OCI-LY1 (cell line): ENCODE measurements around the gene EIF1AX.
A peak's percentile ranks its signal among the peaks of the same experiment; 100 is the strongest.

Experiments used
- H2AFZ ChIP-seq: fragments of 200-600 bp; sonication (generic), shearing (Covaris generic); 2 replicates; pipeline ENCODE4 v1.6.0; 2014; ENCODE audit warnings: antibody characterized with exemption, mild to moderate bottlenecking, low read length
- H3F3A ChIP-seq: fragments of 200-600 bp; sonication (generic), shearing (Covaris generic); 2 replicates; pipeline ENCODE4 v1.6.0; 2014; ENCODE audit warnings: mild to moderate bottlenecking, antibody characterized with exemption, low read length, moderate library complexity; ENCODE audit not compliant: insufficient read depth
- H3K27ac ChIP-seq: fragments of 200-600 bp; sonication (generic); 2 replicates; pipeline ENCODE4 v1.5.1; 2014; ENCODE audit warnings: low read length, mixed run types, mild to moderate bottlenecking, low read depth; ENCODE audit not compliant: poor library complexity, severe bottlenecking
- H3K27me3 ChIP-seq: fragments of 200-600 bp; sonication (generic); 2 replicates; pipeline ENCODE4 v1.6.0; 2014; ENCODE audit warnings: antibody characterized with exemption, mild to moderate bottlenecking, low read length, moderate library complexity; ENCODE audit not compliant: insufficient read depth
- H3K36me3 ChIP-seq: fragments of 200-600 bp; sonication (generic); 2 replicates; pipeline ENCODE4 v1.6.1; 2014; ENCODE audit warnings: mild to moderate bottlenecking, antibody characterized with exemption, low read length, moderate library complexity, mixed read lengths; ENCODE audit not compliant: insufficient read depth
- H3K4me1 ChIP-seq: fragments of 200-600 bp; sonication (generic); 2 replicates; pipeline ENCODE4 v1.5.1; 2014; ENCODE audit warnings: mild to moderate bottlenecking, low read length, moderate library complexity; ENCODE audit not compliant: insufficient read depth, severe bottlenecking
- H3K4me2 ChIP-seq: fragments of 200-600 bp; sonication (generic), shearing (Covaris generic); 2 replicates; pipeline ENCODE4 v1.6.1; 2014; ENCODE audit warnings: low read length
- H3K4me3 ChIP-seq: fragments of 200-600 bp; sonication (generic); 2 replicates; pipeline ENCODE4 v1.5.1; 2014; ENCODE audit warnings: low read length, low read depth, mild to moderate bottlenecking, mixed read lengths; ENCODE audit not compliant: poor library complexity, severe bottlenecking
- H3K79me2 ChIP-seq: fragments of 200-600 bp; shearing (Covaris generic); 2 replicates; pipeline ENCODE4 v1.6.1; 2016; ENCODE audit warnings: mixed run types, low read length, mixed read lengths; ENCODE audit not compliant: insufficient read depth
- H3K9ac ChIP-seq: fragments of 200-600 bp; sonication (generic), shearing (Covaris generic); 2 replicates; pipeline ENCODE4 v1.6.1; 2014; ENCODE audit warnings: mild to moderate bottlenecking, low read length, mixed read lengths
- H3K9me2 ChIP-seq: fragments of 200-600 bp; sonication (generic), shearing (Covaris generic); 2 replicates; pipeline ENCODE4 v1.6.1; 2014; ENCODE audit warnings: low read depth, mild to moderate bottlenecking, low read length, mixed read lengths
- H3K9me3 ChIP-seq: fragments of 200-600 bp; shearing (Covaris generic); 2 replicates; pipeline ENCODE4 v1.6.1; 2014; ENCODE audit warnings: low read length, mixed read lengths
- H4K20me1 ChIP-seq: fragments of 200-600 bp; sonication (generic), shearing (Covaris generic); 2 replicates; pipeline ENCODE4 v1.6.0; 2016; ENCODE audit warnings: mild to moderate bottlenecking, low read length; ENCODE audit not compliant: insufficient read depth
- EZH2 ChIP-seq: fragments of 200-600 bp; sonication (generic), shearing (Covaris generic); IDR thresholded peaks from 2 replicates; pipeline ENCODE4 v1.8.0; 2017; ENCODE audit warnings: borderline replicate concordance, mixed run types, mild to moderate bottlenecking, antibody characterized with exemption, low read length, moderate library complexity, mixed read lengths
- TF ChIP-seq, protein P1 (sequence below): fragments of 200-600 bp; sonication (generic), shearing (Covaris generic); IDR thresholded peaks from 2 replicates; pipeline ENCODE4 v1.5.1; 2017; ENCODE audit warnings: mild to moderate bottlenecking, antibody characterized with exemption, low read length, moderate library complexity, mixed read lengths

The EIF1AX gene

GRCh38 chrX:20143561-20143960, 1.9 kb upstream of the EIF1AX start:
- TF ChIP-seq, protein P1, sequence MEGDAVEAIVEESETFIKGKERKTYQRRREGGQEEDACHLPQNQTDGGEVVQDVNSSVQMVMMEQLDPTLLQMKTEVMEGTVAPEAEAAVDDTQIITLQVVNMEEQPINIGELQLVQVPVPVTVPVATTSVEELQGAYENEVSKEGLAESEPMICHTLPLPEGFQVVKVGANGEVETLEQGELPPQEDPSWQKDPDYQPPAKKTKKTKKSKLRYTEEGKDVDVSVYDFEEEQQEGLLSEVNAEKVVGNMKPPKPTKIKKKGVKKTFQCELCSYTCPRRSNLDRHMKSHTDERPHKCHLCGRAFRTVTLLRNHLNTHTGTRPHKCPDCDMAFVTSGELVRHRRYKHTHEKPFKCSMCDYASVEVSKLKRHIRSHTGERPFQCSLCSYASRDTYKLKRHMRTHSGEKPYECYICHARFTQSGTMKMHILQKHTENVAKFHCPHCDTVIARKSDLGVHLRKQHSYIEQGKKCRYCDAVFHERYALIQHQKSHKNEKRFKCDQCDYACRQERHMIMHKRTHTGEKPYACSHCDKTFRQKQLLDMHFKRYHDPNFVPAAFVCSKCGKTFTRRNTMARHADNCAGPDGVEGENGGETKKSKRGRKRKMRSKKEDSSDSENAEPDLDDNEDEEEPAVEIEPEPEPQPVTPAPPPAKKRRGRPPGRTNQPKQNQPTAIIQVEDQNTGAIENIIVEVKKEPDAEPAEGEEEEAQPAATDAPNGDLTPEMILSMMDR = no peak
- no peak for TF ChIP-seq EZH2
- Histone ChIP-seq H3K27me3 (no peaks in the 10 kb centered on the region), H2AFZ (no peak overlapping the region), H3F3A (no peaks in the 10 kb centered on the region), H3K27ac (no peak overlapping the region), H3K4me3 (no peak overlapping the region), H3K9me2 (no peaks in the 10 kb centered on the region), H3K79me2 (peaks cover 24% of the 10 kb centered on the region), H3K9ac (no peak overlapping the region), H4K20me1 (no peaks in the 10 kb centered on the region), H3K9me3 (no peaks in the 10 kb centered on the region), H3K4me2 (no peak overlapping the region), H3K36me3 (peaks cover 21% of the 10 kb centered on the region), H3K4me1 (peaks cover 32% of the 10 kb centered on the region)

- no peaks in the 10 kb centered on the region for H4K20me1 ChIP-seq
- H3K9me3 ChIP-seq = no peaks in the 10 kb centered on the region
- H3K4me2 ChIP-seq = peak overlapping the region; percentile 48; the same call in 1 of the 2 replicates
- H3K4me3 ChIP-seq = peak overlapping the region; percentile 99
- H2AFZ ChIP-seq = no peak overlapping the region
- no peaks in the 10 kb centered on the region for H3K9me2 ChIP-seq
- no peaks in the 10 kb centered on the region for H3F3A ChIP-seq
- peaks cover 32% of the 10 kb centered on the region for H3K4me1 ChIP-seq
- H3K27ac ChIP-seq = peak overlapping the region; percentile 32
- H3K36me3 ChIP-seq = peaks cover 25% of the 10 kb centered on the region
- H3K9ac ChIP-seq = no peak overlapping the region
- H3K27me3 ChIP-seq = no peaks in the 10 kb centered on the region
- H3K79me2 ChIP-seq = peaks cover 24% of the 10 kb centered on the region
- TF ChIP-seq EZH2 = no peak
- TF ChIP-seq, protein P1 = no peak
These were observed 1.5 kb upstream of the EIF1AX start for GRCh38 chrX:20143111-20143510.

DNA sequence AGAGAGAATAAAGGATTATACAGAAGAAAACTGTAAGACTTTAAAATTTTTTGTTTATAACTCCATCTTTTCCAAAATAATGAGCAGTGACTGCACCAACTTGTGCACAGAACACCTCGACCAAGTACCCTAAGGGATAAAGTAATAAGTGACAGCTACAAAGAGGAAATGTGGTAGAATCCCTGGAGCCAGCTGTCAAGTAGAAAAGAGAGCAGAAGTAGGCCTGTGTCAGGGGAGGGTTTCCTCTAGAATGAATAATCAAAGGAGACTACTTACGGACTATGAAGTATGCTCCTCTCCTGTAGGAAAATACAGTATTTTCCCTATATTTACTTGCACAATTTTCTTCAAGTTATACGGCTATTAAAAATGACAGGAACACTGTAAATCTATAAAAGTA, 1.2 kb downstream of the EIF1AX start:
- Histone ChIP-seq H3K4me3 (peak overlapping the region; percentile 99), H3K9me2 (no peaks in the 10 kb centered on the region), H3K9ac (peak overlapping the region; percentile 98), H3K27me3 (no peaks in the 10 kb centered on the region), H2AFZ (no peak overlapping the region), H3K27ac (no peak overlapping the region), H3K9me3 (no peaks in the 10 kb centered on the region), H3K4me2 (peak overlapping the region; percentile 88), H4K20me1 (no peaks in the 10 kb centered on the region), H3F3A (no peaks in the 10 kb centered on the region), H3K4me1 (peaks cover 32% of the 10 kb centered on the region), H3K36me3 (peaks cover 49% of the 10 kb centered on the region), H3K79me2 (peaks cover 24% of the 10 kb centered on the region)
- TF ChIP-seq, protein P1 = no peak
